A549 treated with AZD9567 at 1 μM for 4 hours (cell line): ENCODE data around the gene DNAAF1. TPM values are rescaled to one million over a fixed set of nuclear protein-coding genes. Genes with fewer than 3 reads are reported as not detected.

Experiments used
- total RNA-seq: library from RNA; stranded (reverse); fragments of 200-300 nt; extraction: Qiagen RNA extraction; gene quantifications from 5 replicates; pipeline ENCODE4 v1.2.3, GENCODE V29; 2022; ENCODE audit not compliant: insufficient read depth

Gene DNAAF1
- 0.20 to 0.38 TPM (median 0.32 TPM) in 4 of 5 replicates, not detected in the other for total RNA-seq

DNA sequence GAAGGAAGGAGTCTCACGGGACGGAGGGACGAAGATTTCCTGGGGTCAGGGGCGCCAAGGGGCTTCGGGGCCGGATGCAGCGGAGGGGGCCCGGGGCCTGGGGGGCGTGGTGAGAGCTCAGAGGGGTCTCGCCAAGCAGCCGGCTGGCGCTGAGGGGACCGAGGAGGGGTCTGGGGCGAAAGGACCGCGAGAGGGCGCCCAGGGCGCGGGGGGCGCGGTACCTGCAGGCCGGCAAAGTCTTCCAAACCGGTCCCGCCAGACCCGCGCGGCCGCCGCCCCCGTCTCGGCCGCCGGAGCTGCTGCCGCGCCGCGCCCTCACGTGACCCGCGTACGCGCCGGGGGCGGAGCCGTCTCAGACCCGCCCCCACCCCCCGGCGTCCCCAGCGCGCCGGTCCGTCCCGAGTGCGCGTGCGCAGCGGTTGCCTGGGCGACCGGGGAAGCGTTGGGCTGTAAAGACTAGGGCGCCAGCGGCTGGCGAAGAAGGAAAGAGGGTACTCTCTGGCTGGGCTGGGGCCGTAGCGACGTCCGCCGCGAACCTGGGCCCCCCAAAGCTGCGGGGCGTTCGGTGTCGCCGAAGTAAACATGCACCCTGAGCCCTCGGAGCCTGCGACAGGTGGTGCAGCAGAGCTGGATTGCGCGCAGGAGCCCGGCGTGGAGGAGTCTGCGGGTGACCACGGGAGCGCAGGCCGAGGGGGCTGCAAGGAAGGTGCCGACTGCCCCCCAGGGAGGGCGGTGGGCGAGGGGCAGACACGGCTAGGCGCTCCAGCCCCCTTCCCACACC is at the start of gene DNAAF1, which contains the start of gene HSDL1:
Gene DNAAF1, plus strand, starts transcription at position 450 of the 781 bp plus-strand sequence. Its CDS starts 133 bp downstream, at position 583.
Gene HSDL1, minus strand, starts transcription at position 319 of the 781 bp plus-strand sequence. CDS start 13,856 bp downstream, outside the sequence.

DNA sequence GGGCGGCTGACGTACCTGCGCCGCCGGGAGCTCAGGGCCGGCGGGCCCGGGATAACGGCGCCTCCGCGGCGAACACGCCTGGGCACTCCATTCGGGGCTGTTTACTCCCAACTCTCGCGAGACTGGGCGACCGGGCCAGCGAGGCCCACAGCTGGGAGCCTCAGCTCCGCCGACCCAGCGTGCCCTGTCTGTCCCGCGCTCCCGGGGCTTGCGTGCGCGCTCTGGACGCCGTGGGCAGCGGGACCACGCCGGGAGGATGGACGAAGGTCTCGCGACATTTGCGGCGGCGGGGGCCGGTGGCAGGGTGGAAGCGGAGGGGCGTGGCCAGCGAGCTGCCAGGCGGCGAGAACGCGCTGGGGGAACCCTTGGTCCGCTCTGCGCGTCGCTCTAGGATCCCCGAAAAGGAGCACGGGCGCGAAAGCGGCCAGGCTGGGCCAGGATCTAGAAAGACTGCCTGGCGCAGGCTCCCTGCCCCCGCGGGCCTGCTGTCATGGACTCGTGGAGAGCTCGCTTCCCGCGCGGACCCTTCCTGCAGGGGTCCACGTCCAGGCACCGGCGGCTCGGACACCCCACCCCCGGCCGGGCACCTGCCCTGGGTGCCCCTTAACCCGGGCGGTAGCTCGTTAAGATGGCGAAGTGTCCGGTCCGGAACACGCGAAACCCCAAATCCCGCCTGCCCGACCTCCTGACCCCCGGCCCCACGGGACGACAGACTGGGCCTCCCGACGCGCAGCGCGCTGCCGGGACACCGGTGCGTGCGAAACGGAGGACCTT is 28.2 kb upstream of the DNAAF1 start, which contains the start of gene MBTPS1:
Gene MBTPS1, minus strand, starts transcription at position 223 of the 774 bp plus-strand sequence. CDS start 15,159 bp downstream, outside the sequence.

DNA sequence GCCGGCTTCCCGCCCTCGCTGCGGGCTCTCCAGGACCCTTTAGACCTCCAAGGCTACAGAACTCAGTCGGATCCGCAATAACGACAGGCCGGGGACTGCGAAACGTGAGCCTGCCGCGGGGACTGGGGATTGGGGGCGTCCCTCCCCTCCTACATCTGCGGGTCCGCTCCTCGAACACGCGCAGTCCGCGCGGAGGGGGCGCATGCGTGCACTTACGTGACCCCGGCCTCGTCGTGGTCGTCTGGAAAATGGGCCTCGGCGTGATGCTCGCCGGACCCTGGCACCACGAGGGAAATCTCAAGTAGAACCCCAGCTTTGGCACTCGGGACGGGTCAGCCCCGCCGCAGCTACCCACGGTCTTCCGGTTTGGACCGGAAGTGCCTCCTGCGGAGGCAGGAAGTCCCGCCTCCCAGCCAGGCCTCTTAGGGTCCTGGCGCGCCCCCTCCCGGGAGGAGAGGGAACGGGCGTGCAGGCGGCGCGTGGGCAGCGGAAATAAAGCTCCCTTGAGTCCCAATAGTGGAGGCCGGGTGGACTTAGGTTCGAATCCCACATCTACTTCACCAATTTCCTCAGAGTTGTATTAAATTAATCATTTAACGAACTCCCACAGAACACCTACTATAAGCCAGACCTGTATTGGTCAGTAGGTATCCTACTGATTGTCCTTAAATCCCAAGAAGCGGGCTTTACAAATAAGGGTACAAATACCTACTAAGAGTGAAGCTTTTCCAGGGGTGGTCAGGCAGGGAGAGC is 41.8 kb downstream of the DNAAF1 start, which contains the start of gene TAF1C:
Gene TAF1C, minus strand, starts transcription at position 373 of the 753 bp plus-strand sequence. CDS start 2,069 bp downstream, outside the sequence.

DNA sequence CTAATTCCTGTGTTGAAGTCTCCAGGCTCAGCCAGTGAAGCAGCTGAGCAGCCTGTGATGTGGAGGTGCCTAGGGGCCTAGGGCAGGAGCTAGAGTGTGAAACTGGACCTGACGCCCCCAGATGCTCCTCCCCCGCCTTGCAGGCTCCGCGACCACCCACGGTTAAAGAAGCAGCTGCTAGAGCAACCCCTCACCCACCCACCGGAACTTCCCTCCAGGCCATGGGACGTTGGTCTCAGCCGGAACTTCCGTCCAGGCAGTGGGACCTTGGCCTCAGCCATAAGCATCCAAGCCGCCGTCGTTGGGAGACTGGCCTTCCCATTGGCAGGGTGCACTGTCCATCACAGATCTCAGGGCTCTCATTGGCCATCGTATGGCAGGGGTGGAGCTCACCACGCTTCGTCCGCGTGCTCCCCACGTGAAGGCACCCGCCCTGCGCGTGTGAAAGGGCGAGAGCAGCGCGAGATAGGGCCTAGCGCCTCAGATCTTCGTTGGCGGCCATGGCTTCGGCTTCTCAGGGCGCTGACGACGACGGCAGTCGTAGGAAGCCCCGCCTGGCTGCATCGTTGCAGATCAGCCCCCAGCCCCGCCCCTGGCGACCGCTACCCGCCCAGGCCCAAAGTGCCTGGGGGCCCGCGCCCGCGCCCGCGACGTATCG is 45.8 kb downstream of the DNAAF1 start, which contains the start of gene ADAD2:
Gene ADAD2, plus strand, starts transcription at position 427 of the 658 bp plus-strand sequence. Its CDS starts 74 bp downstream, at position 501.

Other genes with a start within 250 kb of the DNAAF1 start
- 0.89 to 2.6 TPM (median 2.0 TPM) in 5 replicates for gene MLYCD, start 246.2 kb upstream of the DNAAF1 start, total RNA-seq
- 16.6 to 38.3 TPM (median 25.8 TPM) in 5 replicates for gene OSGIN1, start 192.1 kb upstream of the DNAAF1 start, total RNA-seq
- 2.3 to 3.1 TPM (median 2.5 TPM) in 4 of 5 replicates, not detected in the other for gene NECAB2, start 177.1 kb upstream of the DNAAF1 start, total RNA-seq
- not detected in 5 replicates for gene SLC38A8, start 102.5 kb upstream of the DNAAF1 start, total RNA-seq
- gene MBTPS1, start 28.4 kb upstream of the DNAAF1 start, total RNA-seq, result 40.6 to 52.6 TPM (median 44.6 TPM) in 5 replicates
- 19.4 to 22.2 TPM (median 21.4 TPM) in 5 replicates for gene HSDL1, start 131 bp upstream of the DNAAF1 start, total RNA-seq
- gene TAF1C, start 41.7 kb downstream of the DNAAF1 start, total RNA-seq, result 17.7 to 39.9 TPM (median 32.8 TPM) in 5 replicates
- 0.06 to 0.13 TPM in 2 of 5 replicates, not detected in the others for gene ADAD2, start 45.8 kb downstream of the DNAAF1 start, total RNA-seq
- 0.02 TPM in 1 of 5 replicates, not detected in the others for gene KCNG4, start 94.7 kb downstream of the DNAAF1 start, total RNA-seq
- gene WFDC1, start 149.6 kb downstream of the DNAAF1 start, total RNA-seq, result not detected in 5 replicates
- gene ATP2C2, start 223.2 kb downstream of the DNAAF1 start, total RNA-seq, result 0.07 to 0.46 TPM (median 0.13 TPM) in 3 of 5 replicates, not detected in the others